Stimulated activated CD4-positive, alpha-beta T cell treated with anti-CD3 and anti-CD28 coated beads, Interleukin-1b, Interleukin-23, amount 100 ng/mL, for 24 hours (primary cell): ENCODE measurements around the gene OR2D2.
"Not testable (repeated sequence)": the region's sequence is repeated elsewhere in the genome, so short reads cannot be mapped to it uniquely, and the experiment has no call there.

Experiments used
- DNase-seq, 4 experiments: peaks; one replicate each; pipeline ENCODE4 v3.0.0-alpha.2; 2020; ENCODE audit warnings: low read depth in 4 of 4, low spot score in 1 of 4

OR2D2 gene

GRCh38 chr11:6892400-6892799, at the start of gene OR2D2:
TSS of gene OR2D2 (minus strand) at chr11:6892500. CDS start at chr11:6892500, 0 bp downstream.
- DNase-seq = no peak

- DNase-seq = no peak
Measured at GRCh38 chr11:6941970-6942369, 49.7 kb upstream of the OR2D2 start.

- DNase-seq = no peak
Measured at GRCh38 chr11:6932145-6932544, 39.8 kb upstream of the OR2D2 start.

GRCh38 chr11:6931146-6931713, 38.9 kb upstream of the OR2D2 start:
- DNase-seq = no peak

- no peak for DNase-seq
Measured at GRCh38 chr11:6928916-6929315, 36.6 kb upstream of the OR2D2 start.

GRCh38 chr11:6927030-6927617, 34.8 kb upstream of the OR2D2 start:
- no peak for DNase-seq

- peak in 3 of 4 experiments; percentile 3 to 14 (median 11) for DNase-seq
Measured at GRCh38 chr11:6926208-6927029, 34.1 kb upstream of the OR2D2 start, which contains the start of gene ZNF215. TSS of gene ZNF215 (plus strand) at chr11:6926426. CDS start at chr11:6932273, 5,847 bp downstream.

- no peak for DNase-seq
Measured at GRCh38 chr11:6925636-6926207, 33.4 kb upstream of the OR2D2 start.

GRCh38 chr11:6925007-6925577, 32.8 kb upstream of the OR2D2 start:
- DNase-seq = no peak

- no peak for DNase-seq
Measured at GRCh38 chr11:6920702-6921101, 28.4 kb upstream of the OR2D2 start, which contains the start of gene OR2D3. TSS of gene OR2D3 (plus strand) at chr11:6921002. CDS start at chr11:6921002, 0 bp downstream.

- DNase-seq = no peak
Measured at GRCh38 chr11:6919698-6920097, 27.4 kb upstream of the OR2D2 start.

- no peak for DNase-seq
Measured at GRCh38 chr11:6911948-6912347, 19.6 kb upstream of the OR2D2 start.

- no peak for DNase-seq
Measured at GRCh38 chr11:6911378-6911777, 19.1 kb upstream of the OR2D2 start.

GRCh38 chr11:6904804-6905203, 12.5 kb upstream of the OR2D2 start:
- DNase-seq = not testable (repeated sequence)

GRCh38 chr11:6900327-6900999, 8.2 kb upstream of the OR2D2 start:
- DNase-seq = no peak

GRCh38 chr11:6898911-6899310, 6.6 kb upstream of the OR2D2 start:
- DNase-seq = no peak

GRCh38 chr11:6895010-6895409, 2.7 kb upstream of the OR2D2 start:
- DNase-seq = no peak

GRCh38 chr11:6894097-6894496, 1.8 kb upstream of the OR2D2 start:
- no peak for DNase-seq

GRCh38 chr11:6889835-6890234, 2.5 kb downstream of the OR2D2 start:
- no peak for DNase-seq

- DNase-seq = no peak
Measured at GRCh38 chr11:6888830-6889229, 3.5 kb downstream of the OR2D2 start.

- DNase-seq = not testable (repeated sequence)
Measured at GRCh38 chr11:6887711-6888110, 4.6 kb downstream of the OR2D2 start.
